Smooth muscle cell (in vitro differentiated cells): Measurements from ENCODE around the gene RAD9A. TPM values are rescaled to one million over a fixed set of nuclear protein-coding genes. Genes with fewer than 3 reads are reported as not detected.
A peak's percentile ranks its signal among the peaks of the same experiment; 100 is the strongest.

Source experiments
- DNase-seq: peaks from one replicate; lab custom pipeline; 2025; ENCODE audit not compliant: unreplicated experiment; lab: John Stamatoyannopoulos, UW
- H2AFZ ChIP-seq: fragments of 200-600 bp; sonication (generic); 2 replicates; pipeline ENCODE4 v1.6.0; 2016; ENCODE audit warnings: antibody characterized with exemption, low read depth, mild to moderate bottlenecking
- H3F3A ChIP-seq: fragments of 200-600 bp; sonication (generic); 2 replicates; pipeline ENCODE4 v1.6.0; 2017; ENCODE audit warnings: antibody characterized with exemption, low read depth
- H3K27ac ChIP-seq: fragments of 200-600 bp; sonication (generic); 2 replicates; pipeline ENCODE4 v1.5.1; 2016; ENCODE audit warnings: low read depth, mild to moderate bottlenecking
- H3K27me3 ChIP-seq: fragments of 200-600 bp; sonication (generic); 2 replicates; pipeline ENCODE4 v1.6.1; 2016; ENCODE audit warnings: low read depth, mild to moderate bottlenecking
- H3K36me3 ChIP-seq: fragments of 200-600 bp; sonication (generic); 2 replicates; pipeline ENCODE4 v1.5.1; 2016; ENCODE audit warnings: low read depth
- H3K4me1 ChIP-seq: fragments of 200-600 bp; sonication (generic); 2 replicates; pipeline ENCODE4 v1.5.1; 2016; ENCODE audit warnings: low read depth
- H3K4me2 ChIP-seq: fragments of 200-600 bp; sonication (generic); 2 replicates; pipeline ENCODE4 v1.6.0; 2016; ENCODE audit warnings: mild to moderate bottlenecking
- H3K4me3 ChIP-seq: fragments of 200-600 bp; sonication (generic); 2 replicates; pipeline ENCODE4 v1.5.1; 2016; ENCODE audit warnings: mild to moderate bottlenecking
- H3K79me2 ChIP-seq: fragments of 200-600 bp; sonication (generic); 2 replicates; pipeline ENCODE4 v1.6.0; 2016; ENCODE audit warnings: low read depth, mild to moderate bottlenecking
- H3K9ac ChIP-seq: fragments of 200-600 bp; sonication (generic); 2 replicates; pipeline ENCODE4 v1.6.0; 2016; ENCODE audit warnings: low read depth
- H3K9me3 ChIP-seq: fragments of 200-600 bp; sonication (generic); replicated peaks from 2 replicates; pipeline ENCODE4 v1.5.1; 2016; ENCODE audit warnings: low read depth
- H4K20me1 ChIP-seq: fragments of 200-600 bp; sonication (generic); 2 replicates; pipeline ENCODE4 v1.6.0; 2016; ENCODE audit warnings: low read depth
- WGBS: methylation state at CpG from one replicate; pipeline ENCODE4 v1.1.7; 2016; ENCODE audit warnings: low lambda C conversion rate; 5-methylcytosine and 5-hydroxymethylcytosine counted together
- polyA plus RNA-seq: library from polyadenylated mRNA; unstranded; fragments of >200 nt; fragmentation: Nextera tagmentation; extraction: Ambion mirVana; gene quantifications from 2 replicates; pipeline ENCODE4 v1.2.1, GENCODE V29; 2016
- total RNA-seq: library from RNA; depleted of rRNA; stranded (reverse); fragments of >200 nt; gene quantifications from 2 replicates; pipeline ENCODE4 v1.2.3, GENCODE V29; 2014
- TF ChIP-seq, protein P1 (sequence below): fragments of 200-600 bp; sonication (generic); IDR thresholded peaks from 2 replicates; pipeline ENCODE4 v1.5.1; 2017; ENCODE audit warnings: borderline replicate concordance, mild to moderate bottlenecking, antibody characterized with exemption; ENCODE audit not compliant: insufficient read depth, poor library complexity, severe bottlenecking

Gene RAD9A
- total and polyA plus RNA-seq, 2 experiments from 2014 or later, result 19.5 to 21.4 TPM

DNA sequence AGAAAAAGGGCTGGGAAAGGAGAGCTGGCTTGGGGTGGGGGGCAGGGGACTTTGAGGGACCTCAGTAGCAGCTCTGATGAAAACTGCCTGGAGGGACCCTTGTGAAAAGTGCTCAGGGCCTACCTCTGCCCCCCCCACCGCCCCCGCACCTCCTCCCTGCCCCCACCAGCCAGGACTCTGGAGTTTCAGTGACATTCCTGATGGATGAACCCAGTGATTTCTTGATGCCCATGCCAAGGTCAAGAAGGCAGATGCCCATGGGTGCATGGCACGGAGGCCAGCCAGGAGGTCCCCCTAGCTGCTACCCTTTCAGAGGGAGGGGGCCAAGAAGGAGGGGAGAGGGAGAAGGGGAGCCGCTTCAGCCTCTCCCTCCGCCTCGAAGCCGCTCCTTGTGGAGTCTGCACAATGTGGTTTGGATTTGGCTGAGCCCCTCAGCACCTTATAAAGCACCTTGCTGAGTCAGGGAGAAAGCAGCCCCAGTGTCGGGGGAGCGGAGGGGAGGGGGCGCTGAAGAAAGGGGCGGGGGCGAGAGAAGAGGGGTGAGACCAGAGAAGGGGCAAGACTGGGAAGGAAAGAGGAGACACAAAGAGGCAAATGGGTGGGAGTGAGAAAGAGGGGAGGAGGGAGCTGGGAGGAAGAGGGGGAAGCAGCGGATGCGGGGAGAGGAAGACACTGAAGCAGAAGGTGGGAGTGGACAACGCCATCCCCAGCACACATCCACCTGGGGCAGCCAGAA is 16.3 kb upstream of the RAD9A start:
- no peaks in the 10 kb centered on the region for H3K36me3 ChIP-seq
- H3F3A ChIP-seq, result no peaks in the 10 kb centered on the region
- no peak overlapping the region for H3K27ac ChIP-seq
- peak overlapping the region; percentile 44 for H3K4me2 ChIP-seq
- peaks cover 3% of the 10 kb centered on the region for H3K79me2 ChIP-seq
- TF ChIP-seq, protein P1, sequence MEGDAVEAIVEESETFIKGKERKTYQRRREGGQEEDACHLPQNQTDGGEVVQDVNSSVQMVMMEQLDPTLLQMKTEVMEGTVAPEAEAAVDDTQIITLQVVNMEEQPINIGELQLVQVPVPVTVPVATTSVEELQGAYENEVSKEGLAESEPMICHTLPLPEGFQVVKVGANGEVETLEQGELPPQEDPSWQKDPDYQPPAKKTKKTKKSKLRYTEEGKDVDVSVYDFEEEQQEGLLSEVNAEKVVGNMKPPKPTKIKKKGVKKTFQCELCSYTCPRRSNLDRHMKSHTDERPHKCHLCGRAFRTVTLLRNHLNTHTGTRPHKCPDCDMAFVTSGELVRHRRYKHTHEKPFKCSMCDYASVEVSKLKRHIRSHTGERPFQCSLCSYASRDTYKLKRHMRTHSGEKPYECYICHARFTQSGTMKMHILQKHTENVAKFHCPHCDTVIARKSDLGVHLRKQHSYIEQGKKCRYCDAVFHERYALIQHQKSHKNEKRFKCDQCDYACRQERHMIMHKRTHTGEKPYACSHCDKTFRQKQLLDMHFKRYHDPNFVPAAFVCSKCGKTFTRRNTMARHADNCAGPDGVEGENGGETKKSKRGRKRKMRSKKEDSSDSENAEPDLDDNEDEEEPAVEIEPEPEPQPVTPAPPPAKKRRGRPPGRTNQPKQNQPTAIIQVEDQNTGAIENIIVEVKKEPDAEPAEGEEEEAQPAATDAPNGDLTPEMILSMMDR, result no peak
- H3K9ac ChIP-seq, result no peak overlapping the region
- H4K20me1 ChIP-seq, result peaks cover 18% of the 10 kb centered on the region
- H3K27me3 ChIP-seq, result no peaks in the 10 kb centered on the region
- no peak overlapping the region for H2AFZ ChIP-seq
- WGBS, result 20% methylated on average over 7 of the region's 15 CpGs
- H3K9me3 ChIP-seq, result no peaks in the 10 kb centered on the region
- no peak for DNase-seq
- peaks cover 41% of the 10 kb centered on the region for H3K4me1 ChIP-seq
- H3K4me3 ChIP-seq, result no peak overlapping the region

DNA sequence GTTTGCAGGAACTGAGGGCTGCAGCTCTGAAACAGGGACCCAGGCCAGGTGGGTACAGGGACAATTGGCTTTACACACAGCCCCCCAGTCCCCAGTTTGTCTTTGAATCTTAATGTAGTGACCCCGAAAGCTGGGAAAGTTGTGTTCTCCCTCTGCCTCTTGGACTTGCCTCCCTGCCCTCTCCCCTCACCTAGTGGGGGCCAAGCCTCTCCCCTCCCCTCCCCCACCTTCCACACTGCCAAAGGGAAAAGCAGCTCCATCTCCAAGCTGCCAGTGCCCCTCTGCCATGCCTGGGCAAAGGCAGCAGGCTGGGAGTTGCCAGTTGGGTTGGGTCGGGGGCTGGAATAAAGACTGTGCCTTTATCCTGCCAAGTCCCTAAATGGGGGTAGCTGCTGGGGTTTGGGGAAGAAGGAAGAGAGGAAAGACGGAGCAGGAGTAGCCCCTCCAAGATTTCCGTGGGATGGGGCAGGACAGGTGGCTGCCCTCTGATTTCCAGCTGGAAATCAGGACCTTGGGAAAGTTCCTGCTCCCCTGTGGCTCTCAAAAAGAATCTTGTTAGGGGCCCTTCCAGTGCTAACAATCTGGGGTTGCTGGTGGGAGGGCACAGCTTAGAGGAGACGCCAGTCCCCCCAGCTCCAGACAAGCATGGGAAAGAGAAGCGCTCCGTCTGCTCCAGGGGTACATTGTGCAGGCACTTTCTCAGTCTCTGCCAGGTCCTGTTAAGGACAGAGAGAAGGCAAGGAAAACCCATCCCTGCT is 15.5 kb upstream of the RAD9A start:
- no peak overlapping the region for H2AFZ ChIP-seq
- H3K9me3 ChIP-seq, result no peaks in the 10 kb centered on the region
- no peak overlapping the region for H3K27ac ChIP-seq
- no peaks in the 10 kb centered on the region for H3F3A ChIP-seq
- DNase-seq, result no peak
- H3K4me2 ChIP-seq, result no peak overlapping the region
- TF ChIP-seq, protein P1, result no peak
- H3K4me1 ChIP-seq, result peaks cover 33% of the 10 kb centered on the region
- no peaks in the 10 kb centered on the region for H3K36me3 ChIP-seq
- 60% methylated on average over 7 of the region's 7 CpGs for WGBS
- H3K9ac ChIP-seq, result no peak overlapping the region
- peaks cover 3% of the 10 kb centered on the region for H3K79me2 ChIP-seq
- no peak overlapping the region for H3K4me3 ChIP-seq
- no peaks in the 10 kb centered on the region for H3K27me3 ChIP-seq
- H4K20me1 ChIP-seq, result peaks cover 10% of the 10 kb centered on the region

DNA sequence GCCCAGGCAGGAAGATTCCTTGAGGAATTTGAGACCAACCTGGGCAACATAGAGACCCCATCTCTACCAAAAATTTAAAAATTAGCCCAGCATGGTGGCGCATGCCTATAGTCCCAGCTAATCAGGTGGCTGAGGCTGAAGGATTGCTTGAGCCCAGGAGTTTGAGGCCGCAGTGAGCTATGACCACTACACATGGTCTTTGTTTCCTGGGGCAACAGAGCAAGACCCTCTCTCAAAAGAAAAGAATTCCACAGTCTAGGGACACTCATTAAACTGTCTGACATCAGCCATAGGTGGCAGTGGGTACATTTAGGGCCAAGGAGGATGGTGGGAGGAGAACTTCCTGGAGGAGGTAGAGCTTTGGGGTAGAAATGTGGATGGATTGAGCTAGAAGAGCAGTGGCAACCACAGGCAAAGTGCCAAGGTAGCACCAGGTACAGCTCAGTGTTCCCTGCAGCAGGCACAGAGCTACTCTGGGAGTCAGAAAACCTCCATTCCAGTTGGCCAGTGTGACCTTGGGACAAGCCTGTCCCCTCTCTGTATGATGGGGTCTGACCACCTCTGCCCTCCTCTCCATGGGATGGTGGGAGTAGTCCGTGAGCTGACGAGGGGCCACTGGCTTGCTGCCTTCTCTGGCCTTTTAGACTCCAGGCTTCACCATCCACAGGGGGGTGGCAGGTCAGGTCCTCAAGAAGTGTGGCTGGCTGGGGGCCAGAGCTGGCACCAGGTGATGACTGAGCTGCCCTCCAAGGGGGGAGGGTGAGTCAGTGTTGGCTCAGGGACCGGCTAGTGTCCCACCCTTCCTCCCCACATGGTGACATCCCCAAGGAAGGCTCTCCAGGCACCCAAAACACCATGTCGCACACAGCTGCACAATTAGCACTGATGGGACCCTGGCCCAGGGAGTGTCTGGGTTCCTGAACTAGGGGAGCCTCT is 14.6 kb upstream of the RAD9A start:
- Histone ChIP-seq H3K4me1 (peaks cover 24% of the 10 kb centered on the region), H3K9me3 (no peaks in the 10 kb centered on the region), H3K4me2 (no peak overlapping the region), H3K27ac (no peak overlapping the region), H3K9ac (no peak overlapping the region), H3K36me3 (no peaks in the 10 kb centered on the region), H3K4me3 (no peak overlapping the region), H3F3A (no peaks in the 10 kb centered on the region), H4K20me1 (peaks cover 1% of the 10 kb centered on the region), H3K79me2 (peaks cover 3% of the 10 kb centered on the region), H2AFZ (no peak overlapping the region), H3K27me3 (no peaks in the 10 kb centered on the region)
- WGBS, result 97% methylated on average over 6 of the region's 6 CpGs
- TF ChIP-seq, protein P1, result no peak
- no peak for DNase-seq
